Body of pancreas (tissue), 4 donors: ENCODE data around the gene MED8. TPM values are rescaled to one million over a fixed set of nuclear protein-coding genes. Genes with fewer than 3 reads are reported as not detected.

Experiments used
- ATAC-seq: fragments of 150-250 bp; one replicate; pipeline ENCODE4 v1.9.1; 2016
- DNase-seq, 4 donors: peaks; one replicate each; pipeline ENCODE4 v3.0.0-alpha.2; 2019
- H3K27ac ChIP-seq, 4 donors: fragments of 200-600 bp; sonication (generic); 1 replicate in 3 of 4; 2 replicates in 1 of 4; pipeline versions ENCODE4 v1.5.1 to v1.6.1; 2016 to 2019; ENCODE audit warnings: mild to moderate bottlenecking in 1 of 4, mixed read lengths in 1 of 4, moderate library complexity in 1 of 4
- H3K27me3 ChIP-seq, 2 donors: fragments of 200-600 bp; sonication (generic); one replicate each; pipeline ENCODE4 v1.6.0; 2016; ENCODE audit warnings: mild to moderate bottlenecking in 1 of 2
- H3K36me3 ChIP-seq, 2 donors: fragments of 200-600 bp; sonication (generic); replicated peaks in 1 of 2; 2 replicates each; pipeline ENCODE4 v1.5.1; 2016; ENCODE audit warnings: low read depth in 2 of 2; ENCODE audit not compliant: insufficient read depth in 1 of 2
- H3K4me1 ChIP-seq: fragments of 200-600 bp; sonication (generic); one replicate; pipeline ENCODE4 v1.6.0; 2016
- H3K4me3 ChIP-seq, 2 donors: fragments of 200-600 bp; sonication (generic); 1 replicate in 1 of 2; 2 replicates in 1 of 2; pipeline ENCODE4 v1.5.1; 2016 to 2019
- H3K9me3 ChIP-seq, 3 donors: fragments of 200-600 bp; sonication (generic); 1 replicate in 2 of 3; 2 replicates in 1 of 3; pipeline ENCODE4 v1.5.1; 2016
- POLR2A ChIP-seq, 3 donors: fragments of 450-650 bp; IDR thresholded peaks; one replicate each; pipeline ENCODE4 v1.6.1; 2016; ENCODE audit warnings: antibody characterized with exemption in 3 of 3, mild to moderate bottlenecking in 2 of 3
- WGBS, 2 donors: methylation state at CpG; one replicate each; pipeline ENCODE4 v1.1.5; 2017; 5-methylcytosine and 5-hydroxymethylcytosine counted together
- intact Hi-C: fragments of 100-400 bp; cut with DNase I; formaldehyde crosslinking; loops from one replicate; pipeline ENCODE4 v1.15.1; 2023
- total RNA-seq, 2 donors: library from RNA; depleted of rRNA; stranded (reverse); fragments of >200 nt; gene quantifications; one replicate each; pipeline ENCODE4 v1.1.0, GENCODE V29; 2016
- TF ChIP-seq, protein P1 (sequence below), 7 experiments: fragments of 450-650 bp in 4 of 7; fragments of 200-600 bp in 3 of 7; sonication (generic) in 3 of 7; IDR thresholded peaks; one replicate each; pipeline ENCODE4 v1.5.1; 2016 to 2019; ENCODE audit warnings: antibody characterized with exemption in 7 of 7

Gene MED8
- total RNA-seq, 2 donors from 2014 or later: 19.4 to 22.1 TPM

DNA sequence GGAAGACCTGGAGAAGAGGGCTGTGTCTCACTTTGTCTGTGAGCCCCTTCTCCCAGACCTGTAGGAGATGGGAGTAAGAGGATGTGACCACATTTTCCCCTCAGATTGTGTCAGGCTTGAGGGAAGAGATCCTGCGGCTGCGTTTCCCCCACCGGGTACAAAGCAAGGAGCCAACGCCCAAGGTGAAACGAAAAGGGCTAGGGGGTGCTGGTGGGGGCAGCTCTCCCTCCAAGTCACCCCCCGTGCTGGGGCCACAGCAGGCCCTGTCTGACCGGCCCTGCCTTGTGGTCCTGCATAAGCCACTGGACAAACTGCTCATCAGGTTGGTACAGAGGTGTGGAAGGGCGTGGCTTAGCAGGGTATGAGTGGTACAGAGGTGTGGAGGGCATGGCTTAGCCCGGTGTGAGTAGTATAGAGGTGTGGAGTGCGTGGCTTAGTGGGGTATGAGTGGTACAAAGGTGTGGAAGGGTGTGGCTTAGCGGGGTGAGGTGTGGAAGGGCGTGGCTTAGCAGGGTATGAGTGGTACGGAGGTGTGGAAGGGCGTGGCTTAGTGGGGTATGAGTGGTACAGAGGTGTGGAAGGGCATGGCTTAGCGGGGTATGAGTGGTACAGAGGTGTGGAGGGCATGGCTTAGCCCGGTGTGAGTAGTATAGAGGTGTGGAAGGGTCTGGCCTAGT is 33.5 kb upstream of the MED8 start:
- no peaks in the 10 kb centered on the region for H3K4me1 ChIP-seq
- intact Hi-C loops: no loop called here
- WGBS, 2 donors: 93% methylated on average over 16 of the region's 16 CpGs
- no peaks in the 10 kb centered on the region for H3K27me3 ChIP-seq
- ATAC-seq (no peak), DNase-seq (no peak)
- H3K9me3 ChIP-seq: no peaks in the 10 kb centered on the region
- no peak overlapping the region for H3K4me3 ChIP-seq
- peaks cover 5 to 71% of the 10 kb centered on the region in 2 donors for H3K36me3 ChIP-seq
- H3K27ac ChIP-seq: no peak overlapping the region
- TF ChIP-seq POLR2A (IDR thresholded peaks at IDR 0.05): no peak
- TF ChIP-seq, protein P1, sequence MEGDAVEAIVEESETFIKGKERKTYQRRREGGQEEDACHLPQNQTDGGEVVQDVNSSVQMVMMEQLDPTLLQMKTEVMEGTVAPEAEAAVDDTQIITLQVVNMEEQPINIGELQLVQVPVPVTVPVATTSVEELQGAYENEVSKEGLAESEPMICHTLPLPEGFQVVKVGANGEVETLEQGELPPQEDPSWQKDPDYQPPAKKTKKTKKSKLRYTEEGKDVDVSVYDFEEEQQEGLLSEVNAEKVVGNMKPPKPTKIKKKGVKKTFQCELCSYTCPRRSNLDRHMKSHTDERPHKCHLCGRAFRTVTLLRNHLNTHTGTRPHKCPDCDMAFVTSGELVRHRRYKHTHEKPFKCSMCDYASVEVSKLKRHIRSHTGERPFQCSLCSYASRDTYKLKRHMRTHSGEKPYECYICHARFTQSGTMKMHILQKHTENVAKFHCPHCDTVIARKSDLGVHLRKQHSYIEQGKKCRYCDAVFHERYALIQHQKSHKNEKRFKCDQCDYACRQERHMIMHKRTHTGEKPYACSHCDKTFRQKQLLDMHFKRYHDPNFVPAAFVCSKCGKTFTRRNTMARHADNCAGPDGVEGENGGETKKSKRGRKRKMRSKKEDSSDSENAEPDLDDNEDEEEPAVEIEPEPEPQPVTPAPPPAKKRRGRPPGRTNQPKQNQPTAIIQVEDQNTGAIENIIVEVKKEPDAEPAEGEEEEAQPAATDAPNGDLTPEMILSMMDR (IDR thresholded peaks at IDR 0.05): no peak

DNA sequence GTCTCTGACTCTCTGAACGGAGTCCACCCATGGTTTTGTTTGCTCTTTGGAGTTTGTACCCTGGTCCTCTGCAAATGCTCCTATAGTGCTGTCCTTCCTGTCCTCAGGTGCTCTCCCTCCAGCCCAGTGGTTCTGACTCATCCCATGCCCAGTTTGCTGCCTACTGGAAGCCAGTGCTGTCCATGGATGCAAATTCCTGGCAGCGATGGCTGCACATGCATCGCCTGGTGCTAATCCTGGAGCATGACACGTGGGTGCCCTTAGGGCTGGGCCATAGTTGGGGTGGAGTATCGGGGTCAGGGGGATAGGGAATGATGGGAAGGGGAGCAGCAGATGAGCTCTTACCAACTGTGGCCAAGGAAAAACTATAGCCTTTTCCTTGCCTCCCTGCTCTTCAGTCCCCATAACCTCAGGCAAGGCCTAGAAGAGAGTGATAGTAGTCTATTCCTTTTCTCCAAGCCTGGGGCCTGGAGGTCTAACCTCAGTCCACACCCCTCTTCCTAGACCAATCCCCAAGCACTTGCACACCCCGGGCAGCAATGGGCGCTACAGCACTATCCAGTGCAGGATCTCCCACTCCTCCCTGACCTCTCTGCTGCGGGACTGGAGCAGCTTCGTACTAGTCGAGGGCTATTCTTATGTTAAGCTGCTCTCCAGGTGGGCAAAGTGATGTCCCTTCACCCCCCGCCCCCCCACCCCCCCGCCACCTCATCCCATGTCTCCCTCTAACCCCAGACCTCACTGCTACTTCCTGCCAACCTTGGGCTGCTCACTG is 32.6 kb upstream of the MED8 start:
- DNase-seq (no peak), ATAC-seq (no peak)
- WGBS, 2 donors: 89 to 95% methylated on average over 10 to 12 of the region's 12 CpGs
- no peaks in the 10 kb centered on the region for H3K4me1 ChIP-seq
- intact Hi-C loops: no loop called here
- H3K9me3 ChIP-seq: no peaks in the 10 kb centered on the region
- no peak overlapping the region for H3K4me3 ChIP-seq
- TF ChIP-seq, protein P1 (IDR thresholded peaks at IDR 0.05): no peak
- no peak for TF ChIP-seq POLR2A (IDR thresholded peaks at IDR 0.05)
- H3K27me3 ChIP-seq: no peaks in the 10 kb centered on the region
- H3K27ac ChIP-seq: no peak overlapping the region
- peaks cover 5 to 63% of the 10 kb centered on the region in 2 donors for H3K36me3 ChIP-seq

DNA sequence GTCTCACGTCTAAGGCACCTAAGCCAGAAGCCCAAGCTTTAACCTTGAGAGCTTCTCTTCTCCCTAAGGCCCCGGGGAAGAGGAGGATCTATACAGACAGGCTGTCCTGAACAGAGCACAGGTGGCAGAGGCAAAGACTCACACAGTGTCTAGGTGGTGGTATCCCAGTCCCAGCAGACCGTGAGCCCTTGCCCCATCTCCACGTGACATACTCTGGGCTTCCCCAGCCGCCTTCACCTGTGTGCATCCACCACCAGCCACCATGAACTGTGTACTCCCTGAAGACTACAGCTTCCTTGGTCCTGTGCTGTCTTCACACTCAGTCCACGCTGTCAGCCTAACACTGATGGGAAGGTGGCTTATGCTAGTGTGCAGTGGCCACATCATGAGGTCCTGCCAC is 31.8 kb upstream of the MED8 start:
- no peak for TF ChIP-seq POLR2A (IDR thresholded peaks at IDR 0.05)
- TF ChIP-seq, protein P1 (IDR thresholded peaks at IDR 0.05): no peak
- no peaks in the 10 kb centered on the region for H3K4me1 ChIP-seq
- no peaks in the 10 kb centered on the region for H3K9me3 ChIP-seq
- peaks cover 5 to 58% of the 10 kb centered on the region in 2 donors for H3K36me3 ChIP-seq
- DNase-seq: no peak
- no peaks in the 10 kb centered on the region for H3K27me3 ChIP-seq
- WGBS, 2 donors: 90 to 98% methylated on average over 3 to 6 of the region's 6 CpGs
- no peak for ATAC-seq
- intact Hi-C loops: no loop called here
- no peak overlapping the region for H3K27ac ChIP-seq
- no peak overlapping the region for H3K4me3 ChIP-seq

DNA sequence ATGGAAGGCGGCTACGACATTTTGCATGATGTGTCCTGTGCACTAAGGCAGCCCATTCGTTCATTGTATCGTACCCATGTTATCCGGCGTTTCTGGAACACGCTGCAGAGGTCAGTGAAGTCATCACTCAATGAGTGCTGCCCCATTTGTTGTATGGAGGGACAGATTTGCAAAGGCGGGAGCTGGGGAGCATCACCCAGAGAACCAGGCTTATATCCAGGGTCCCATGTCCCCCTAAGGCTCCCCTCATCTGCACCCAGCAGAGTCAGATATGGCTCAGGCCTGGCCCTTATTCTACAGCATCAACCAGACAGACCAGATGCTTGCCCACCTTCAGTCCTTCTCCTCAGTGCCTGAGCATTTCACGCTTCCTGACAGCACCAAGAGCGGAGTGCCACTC is 31.3 kb upstream of the MED8 start:
- no peaks in the 10 kb centered on the region for H3K27me3 ChIP-seq
- H3K4me1 ChIP-seq: no peaks in the 10 kb centered on the region
- ATAC-seq: no peak
- H3K4me3 ChIP-seq: no peak overlapping the region
- peaks cover 5 to 60% of the 10 kb centered on the region in 2 donors for H3K36me3 ChIP-seq
- TF ChIP-seq, protein P1 (IDR thresholded peaks at IDR 0.05): no peak
- TF ChIP-seq POLR2A (IDR thresholded peaks at IDR 0.05): no peak
- DNase-seq: no peak
- intact Hi-C loops: no loop called here
- no peak overlapping the region for H3K27ac ChIP-seq
- 95 to 97% methylated on average over 7 to 10 of the region's 10 CpGs for WGBS, 2 donors
- no peaks in the 10 kb centered on the region for H3K9me3 ChIP-seq
